Lower leg skin (tissue), 3 donors: ENCODE measurements around the gene TANC1.

Experiments used
- CTCF ChIP-seq, 3 donors: fragments of 450-650 bp; IDR thresholded peaks; one replicate each; pipeline ENCODE4 v1.5.1; 2016; ENCODE audit warnings: antibody characterized with exemption in 3 of 3, mild to moderate bottlenecking in 3 of 3, moderate library complexity in 2 of 3
- POLR2A ChIP-seq, 2 donors: fragments of 450-650 bp; IDR thresholded peaks; one replicate each; pipeline ENCODE4 v1.6.1; 2016 to 2017; ENCODE audit warnings: antibody characterized with exemption in 2 of 2, mild to moderate bottlenecking in 1 of 2, moderate library complexity in 1 of 2

DNA sequence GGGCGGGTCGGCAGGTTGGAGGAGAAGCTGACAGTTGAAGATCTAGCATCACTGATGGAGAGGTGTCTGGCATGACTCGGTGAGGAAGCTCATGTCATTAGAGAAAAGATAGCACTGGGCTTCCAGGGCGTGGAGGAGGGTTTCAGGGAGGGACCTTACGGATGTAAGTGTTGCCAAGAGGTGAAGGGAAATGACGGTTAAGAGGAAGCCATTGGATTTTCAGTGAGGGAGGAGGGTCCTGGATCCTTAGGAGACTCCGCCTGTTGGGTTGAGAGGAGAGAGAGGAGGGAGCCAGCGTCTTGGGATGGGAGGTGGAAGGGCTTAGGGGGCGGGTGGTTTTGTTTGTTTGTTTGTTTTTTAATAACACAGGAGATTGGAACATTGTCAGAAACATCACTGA lies 214.9 kb downstream of the TANC1 start:
- no peak for TF ChIP-seq POLR2A (IDR thresholded peaks at IDR 0.05)
- TF ChIP-seq CTCF (IDR thresholded peaks at IDR 0.05): no peak
